OCI-LY7 (cell line): ENCODE data around the gene MACROD1. TPM values are rescaled to one million over a fixed set of nuclear protein-coding genes. Genes with fewer than 3 reads are reported as not detected.

Experiments
- BruUV-seq: library from RNA; stranded (reverse); fragments of 400-500 nt; replicated peaks from 2 replicates; lab custom pipeline; 2021; lab: Mats Ljungman, UMichigan
- CTCF ChIA-PET: fragments of 300-600 bp; sonication (Branson Sonifier 250); formaldehyde crosslinking; loops from one replicate; lab custom pipeline; 2022; ENCODE audit warnings: antibody characterized with exemption; ENCODE audit not compliant: unreplicated experiment; lab: Charles Lee
- POLR2A ChIA-PET: fragments of 300-600 bp; sonication (Branson Sonifier 250); formaldehyde crosslinking; loops from one replicate; lab custom pipeline; 2022; ENCODE audit warnings: antibody characterized with exemption; lab: Charles Lee
- DNase-seq: peaks from one replicate; pipeline ENCODE4 v3.0.0-alpha.2; 2015; ENCODE audit warnings: low spot score
- H2AFZ ChIP-seq: fragments of 200-600 bp; sonication (generic), shearing (Covaris generic); 2 replicates; pipeline ENCODE4 v1.6.1; 2014; ENCODE audit warnings: mild to moderate bottlenecking, antibody characterized with exemption, low read length, moderate library complexity
- H3K27ac ChIP-seq: fragments of 200-600 bp; sonication (generic); 2 replicates; pipeline ENCODE4 v1.5.1; 2014; ENCODE audit warnings: mixed run types, low read depth, mild to moderate bottlenecking, moderate library complexity, low read length, inconsistent platforms; ENCODE audit not compliant: poor library complexity, severe bottlenecking
- H3K36me3 ChIP-seq: fragments of 200-600 bp; sonication (generic); 2 replicates; pipeline ENCODE4 v1.6.1; 2014; ENCODE audit warnings: mild to moderate bottlenecking, antibody characterized with exemption, low read length, moderate library complexity, mixed read lengths; ENCODE audit not compliant: insufficient read depth
- H3K4me1 ChIP-seq: fragments of 200-600 bp; sonication (generic); 2 replicates; pipeline ENCODE4 v1.5.1; 2014; ENCODE audit warnings: mild to moderate bottlenecking, low read length; ENCODE audit not compliant: insufficient read depth, poor library complexity, severe bottlenecking
- H3K4me2 ChIP-seq: fragments of 200-600 bp; sonication (generic); 2 replicates; pipeline ENCODE4 v1.6.1; 2014; ENCODE audit warnings: mild to moderate bottlenecking, low read length
- H3K4me3 ChIP-seq: fragments of 200-600 bp; sonication (generic); 2 replicates; pipeline ENCODE4 v1.5.1; 2014; ENCODE audit warnings: mild to moderate bottlenecking, low read depth, low read length; ENCODE audit not compliant: poor library complexity, severe bottlenecking
- H3K79me2 ChIP-seq: fragments of 200-600 bp; sonication (generic); 2 replicates; pipeline ENCODE4 v1.6.1; 2016; ENCODE audit warnings: low read depth, mild to moderate bottlenecking, low read length, moderate library complexity, mixed read lengths; ENCODE audit not compliant: insufficient read depth
- H3K9me2 ChIP-seq: fragments of 200-600 bp; sonication (generic); 2 replicates; pipeline ENCODE4 v1.6.1; 2016; ENCODE audit warnings: mild to moderate bottlenecking, low read length, mixed read lengths; ENCODE audit not compliant: insufficient read depth
- H3K9me3 ChIP-seq: fragments of 200-600 bp; sonication (generic); 2 replicates; pipeline ENCODE4 v1.6.1; 2014; ENCODE audit warnings: mild to moderate bottlenecking, mixed run types, low read length, mixed read lengths
- H4K20me1 ChIP-seq: fragments of 200-600 bp; sonication (generic); 2 replicates; pipeline ENCODE4 v1.6.1; 2014; ENCODE audit warnings: mild to moderate bottlenecking, antibody characterized with exemption, low read length, moderate library complexity, mixed read lengths; ENCODE audit not compliant: insufficient read depth
- CTCF ChIP-seq: fragments of 200-600 bp; sonication (generic); conservative IDR thresholded peaks from 2 replicates; pipeline ENCODE4 v1.5.1; 2014; ENCODE audit warnings: mild to moderate bottlenecking, antibody characterized with exemption, low read length, moderate library complexity, mixed read lengths
- EZH2phosphoT487 ChIP-seq: fragments of 200-600 bp; sonication (generic); IDR thresholded peaks from 2 replicates; pipeline ENCODE4 v1.6.1; 2018; ENCODE audit warnings: low read depth, borderline replicate concordance, mild to moderate bottlenecking, mixed run types, antibody characterized with exemption, low read length, moderate library complexity, mixed read lengths
- intact Hi-C: fragments of 100-400 bp; cut with micrococcal nuclease; formaldehyde crosslinking; loops from one replicate; pipeline ENCODE4 v1.10.0; 2022; ENCODE audit not compliant: unreplicated experiment
- total RNA-seq, 2 experiments: library from RNA; depleted of rRNA in 1 of 2; stranded (reverse); fragments of >200 nt in 1 of 2; shearing (Covaris generic) in 1 of 2; gene quantifications; 2 replicates each; pipeline ENCODE4 v1.2.3, GENCODE V29; 2014 to 2022

MACROD1 gene
- total RNA-seq, 2 experiments from 2014 or later: 14.7 to 25.4 TPM

DNA sequence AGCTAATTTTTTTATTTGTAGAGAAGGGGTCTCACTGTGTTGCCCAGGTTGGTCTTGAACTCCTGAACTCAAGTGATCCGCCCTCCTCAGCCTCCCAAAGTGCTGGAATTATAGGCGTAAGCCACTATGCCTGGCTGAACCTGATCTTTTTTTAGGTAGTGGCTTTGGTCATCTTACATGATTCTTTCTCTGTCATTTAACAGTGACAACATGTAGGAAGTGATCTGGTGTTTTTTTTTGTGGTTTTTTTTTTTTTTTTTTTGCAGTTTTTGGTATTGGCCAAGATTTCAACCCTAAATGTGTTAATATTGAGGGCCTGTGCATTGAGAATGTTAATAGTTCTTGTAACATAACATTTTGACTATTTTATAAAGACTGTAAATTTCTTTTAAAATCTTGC lies 32.6 kb upstream of the MACROD1 start:
- intact Hi-C loops: no loop called here
- ChIA-PET POLR2A (no interaction called here), CTCF (no interaction called here)
- Histone ChIP-seq H2AFZ (no peak overlapping the region), H3K79me2 (no peaks in the 10 kb centered on the region), H3K4me3 (no peak overlapping the region), H3K9me2 (no peaks in the 10 kb centered on the region), H3K27ac (no peak overlapping the region), H3K9me3 (no peaks in the 10 kb centered on the region), H3K36me3 (peaks cover 39% of the 10 kb centered on the region), H4K20me1 (peaks cover 6% of the 10 kb centered on the region; the same call in 1 of the 2 replicates), H3K4me2 (no peak overlapping the region), H3K4me1 (no peaks in the 10 kb centered on the region)
- no peak for DNase-seq
- TF ChIP-seq CTCF: no peak
- no peak for TF ChIP-seq EZH2phosphoT487
- BruUV-seq: no TSS peak

DNA sequence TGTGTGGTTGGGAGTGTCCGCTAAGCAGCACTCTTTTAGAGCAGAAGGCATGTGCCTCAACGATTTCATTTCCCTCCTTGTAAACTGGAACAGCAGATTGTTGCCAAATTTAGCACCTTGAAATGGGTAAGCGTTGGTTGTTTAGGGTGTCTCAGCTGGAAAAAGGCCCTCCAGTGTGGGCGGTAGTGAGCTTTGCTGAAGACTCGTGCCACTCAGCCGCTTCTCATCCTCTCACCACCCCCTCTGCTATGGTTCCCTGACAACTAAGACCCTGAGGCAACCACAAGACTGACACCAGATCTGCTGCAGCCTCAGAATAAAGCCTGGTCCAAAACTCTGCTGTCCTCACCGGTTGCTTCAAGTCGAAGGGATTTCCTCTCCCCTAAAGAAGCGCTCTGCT lies 30.7 kb upstream of the MACROD1 start:
- Histone ChIP-seq H2AFZ (no peak overlapping the region), H3K9me3 (no peaks in the 10 kb centered on the region), H3K9me2 (no peaks in the 10 kb centered on the region), H3K79me2 (no peaks in the 10 kb centered on the region; the same call in 1 of the 2 replicates), H3K36me3 (peaks cover 21% of the 10 kb centered on the region), H4K20me1 (peaks cover 15% of the 10 kb centered on the region), H3K4me3 (no peak overlapping the region), H3K4me2 (no peak overlapping the region), H3K27ac (no peak overlapping the region), H3K4me1 (no peaks in the 10 kb centered on the region)
- no peak for DNase-seq
- intact Hi-C loops: no loop called here
- POLR2A ChIA-PET: interaction anchor here (1.7 kb wide), 2 partner anchors 9 to 10 kb away, joined by 3 to 5 read pairs; partner anchors contain the start of gene FERMT3
- TF ChIP-seq CTCF (no peak), EZH2phosphoT487 (no peak)
- CTCF ChIA-PET: no interaction called here
- no TSS peak for BruUV-seq

DNA sequence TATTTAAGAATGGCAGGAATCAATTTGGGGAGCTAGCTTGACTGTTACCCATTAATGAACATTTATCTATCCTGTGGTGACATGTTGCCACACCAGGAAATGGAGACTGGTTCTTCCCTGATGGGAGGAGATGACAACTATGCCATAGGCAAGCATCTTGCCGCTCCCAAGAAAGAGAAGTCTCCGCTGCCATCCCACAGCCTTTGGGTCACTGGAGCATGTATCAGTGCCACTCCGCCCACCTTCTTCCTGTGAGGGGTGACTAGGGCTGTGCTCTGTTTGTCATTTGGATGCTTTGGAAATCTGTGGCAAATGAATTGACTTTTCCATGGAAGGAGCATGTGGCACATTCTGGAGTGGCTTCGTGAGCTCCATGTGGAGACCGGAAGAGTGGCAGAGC lies 26.5 kb upstream of the MACROD1 start:
- Histone ChIP-seq H3K4me3 (no peak overlapping the region), H3K9me3 (no peaks in the 10 kb centered on the region), H3K4me2 (no peak overlapping the region), H4K20me1 (peaks cover 35% of the 10 kb centered on the region), H3K4me1 (no peaks in the 10 kb centered on the region), H3K27ac (no peak overlapping the region), H3K9me2 (no peaks in the 10 kb centered on the region), H3K79me2 (no peaks in the 10 kb centered on the region; the same call in 1 of the 2 replicates), H3K36me3 (no peaks in the 10 kb centered on the region; the same call in none of the 2 replicates), H2AFZ (no peak overlapping the region)
- BruUV-seq: no TSS peak
- POLR2A ChIA-PET: interaction anchor here (0.6 to 0.7 kb wide), 2 partner anchors 30 to 68 kb away, joined by 3 to 5 read pairs; no protein-coding TSS in a partner anchor
- TF ChIP-seq CTCF: no peak
- TF ChIP-seq EZH2phosphoT487: no peak
- intact Hi-C loops: no loop called here
- CTCF ChIA-PET: no interaction called here
- no peak for DNase-seq
